Left ventricle myocardium inferior (tissue), 1 donor: ENCODE results near the gene PPEF2. TPM values are rescaled to one million over a fixed set of nuclear protein-coding genes. Genes with fewer than 3 reads are reported as not detected.

ENCODE experiments used
- DNase-seq: peaks from one replicate; pipeline ENCODE4 v3.0.0-alpha.2; 2020
- H3K27ac ChIP-seq: fragments of 200-600 bp; replicated peaks from 2 replicates; pipeline ENCODE4 v1.8.0; 2021
- H3K27me3 ChIP-seq: fragments of 200-600 bp; 2 replicates; pipeline ENCODE4 v1.8.0; 2021; ENCODE audit warnings: low read depth
- H3K36me3 ChIP-seq: fragments of 200-600 bp; 2 replicates; pipeline ENCODE4 v1.8.0; 2021
- H3K4me1 ChIP-seq: fragments of 200-600 bp; 2 replicates; pipeline ENCODE4 v1.8.0; 2021
- H3K4me3 ChIP-seq: fragments of 200-600 bp; 2 replicates; pipeline ENCODE4 v1.8.0; 2021; ENCODE audit warnings: mild to moderate bottlenecking, moderate library complexity
- H3K9me3 ChIP-seq: fragments of 200-600 bp; replicated peaks from 2 replicates; pipeline ENCODE4 v1.8.0; 2021
- intact Hi-C: fragments of 100-400 bp; cut with micrococcal nuclease; formaldehyde crosslinking; loops from one replicate; pipeline ENCODE4 v1.11.0; 2022
- total RNA-seq: library from RNA; stranded (reverse); fragmentation: NEBNext Ultra II Directional; extraction: Animal tissue kit (Norgen Biotek cat#: 25700); gene quantifications from one replicate; pipeline ENCODE4 v1.2.1, GENCODE V29; 2021
- TF ChIP-seq, protein P1 (sequence below): fragments of 200-600 bp; IDR thresholded peaks from 2 replicates; pipeline ENCODE4 v1.8.0; 2021; ENCODE audit warnings: antibody characterized with exemption, mild to moderate bottlenecking, borderline replicate concordance
- donor health status: DM: no; HTN: yes; CAD: no; lungs with severe emphysema.

The PPEF2 gene
- total RNA-seq, 1 donor from 2014 or later, result not detected

DNA sequence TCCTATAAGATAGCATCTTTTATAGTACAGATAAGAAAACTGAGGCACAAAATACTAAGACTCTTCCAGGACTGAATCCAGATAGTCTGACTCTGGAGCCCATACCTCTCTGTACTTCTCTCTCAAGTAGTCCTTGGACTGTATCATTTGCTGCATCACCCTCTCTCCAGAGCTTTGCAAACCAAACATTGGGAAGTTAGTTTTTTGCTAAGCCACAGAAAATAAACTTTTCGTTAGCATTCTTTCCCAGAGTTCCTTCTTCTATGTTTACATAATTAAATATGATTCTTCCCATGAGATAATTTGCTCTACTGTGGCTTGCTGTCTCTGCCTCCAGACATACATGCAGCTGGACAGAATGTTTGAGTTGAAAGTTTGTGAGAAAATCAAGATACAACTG is 22.0 kb downstream of the PPEF2 start:
- intact Hi-C loops, result no loop called here
- TF ChIP-seq, protein P1, sequence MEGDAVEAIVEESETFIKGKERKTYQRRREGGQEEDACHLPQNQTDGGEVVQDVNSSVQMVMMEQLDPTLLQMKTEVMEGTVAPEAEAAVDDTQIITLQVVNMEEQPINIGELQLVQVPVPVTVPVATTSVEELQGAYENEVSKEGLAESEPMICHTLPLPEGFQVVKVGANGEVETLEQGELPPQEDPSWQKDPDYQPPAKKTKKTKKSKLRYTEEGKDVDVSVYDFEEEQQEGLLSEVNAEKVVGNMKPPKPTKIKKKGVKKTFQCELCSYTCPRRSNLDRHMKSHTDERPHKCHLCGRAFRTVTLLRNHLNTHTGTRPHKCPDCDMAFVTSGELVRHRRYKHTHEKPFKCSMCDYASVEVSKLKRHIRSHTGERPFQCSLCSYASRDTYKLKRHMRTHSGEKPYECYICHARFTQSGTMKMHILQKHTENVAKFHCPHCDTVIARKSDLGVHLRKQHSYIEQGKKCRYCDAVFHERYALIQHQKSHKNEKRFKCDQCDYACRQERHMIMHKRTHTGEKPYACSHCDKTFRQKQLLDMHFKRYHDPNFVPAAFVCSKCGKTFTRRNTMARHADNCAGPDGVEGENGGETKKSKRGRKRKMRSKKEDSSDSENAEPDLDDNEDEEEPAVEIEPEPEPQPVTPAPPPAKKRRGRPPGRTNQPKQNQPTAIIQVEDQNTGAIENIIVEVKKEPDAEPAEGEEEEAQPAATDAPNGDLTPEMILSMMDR, result no peak
- H3K36me3 ChIP-seq, result no peaks in the 10 kb centered on the region

DNA sequence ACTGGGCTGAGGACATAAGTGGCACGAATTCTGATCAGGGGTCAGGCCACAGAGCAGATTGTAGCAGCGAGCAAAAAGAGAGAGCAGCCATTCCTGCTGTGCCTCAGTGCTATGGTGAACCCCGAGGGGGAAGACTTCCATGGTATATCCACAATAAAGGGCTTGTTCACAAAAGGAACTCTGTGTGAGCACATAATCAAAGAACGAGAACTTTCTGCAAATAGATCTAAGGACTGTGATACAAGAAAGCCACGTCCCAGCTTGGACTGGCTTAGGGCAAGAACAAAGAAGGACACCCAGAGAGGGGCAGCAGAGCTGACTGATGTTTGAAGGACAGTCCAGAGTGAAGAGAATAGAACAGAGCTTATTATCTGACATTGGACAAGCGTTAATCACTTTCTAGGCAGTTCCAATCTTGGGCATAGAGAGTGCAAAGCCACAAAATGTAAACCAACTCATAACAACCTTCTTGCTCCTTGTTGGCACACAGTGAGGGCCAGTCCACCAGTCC is 24.0 kb downstream of the PPEF2 start:
- H3K4me3 ChIP-seq, result no peak overlapping the region
- TF ChIP-seq, protein P1, result no peak
- H3K36me3 ChIP-seq, result no peaks in the 10 kb centered on the region
- no peak for DNase-seq
- peaks cover 69% of the 10 kb centered on the region for H3K27me3 ChIP-seq
- no peaks in the 10 kb centered on the region for H3K9me3 ChIP-seq
- no peak overlapping the region for H3K27ac ChIP-seq
- no peaks in the 10 kb centered on the region for H3K4me1 ChIP-seq
- intact Hi-C loops, result no loop called here

More for the DNA sequence above, 22.0 kb downstream of the PPEF2 start:
- no peak for DNase-seq
- Histone ChIP-seq H3K27me3 (peaks cover 65% of the 10 kb centered on the region), H3K4me3 (no peak overlapping the region), H3K4me1 (no peaks in the 10 kb centered on the region), H3K9me3 (no peaks in the 10 kb centered on the region), H3K27ac (no peak overlapping the region)

DNA sequence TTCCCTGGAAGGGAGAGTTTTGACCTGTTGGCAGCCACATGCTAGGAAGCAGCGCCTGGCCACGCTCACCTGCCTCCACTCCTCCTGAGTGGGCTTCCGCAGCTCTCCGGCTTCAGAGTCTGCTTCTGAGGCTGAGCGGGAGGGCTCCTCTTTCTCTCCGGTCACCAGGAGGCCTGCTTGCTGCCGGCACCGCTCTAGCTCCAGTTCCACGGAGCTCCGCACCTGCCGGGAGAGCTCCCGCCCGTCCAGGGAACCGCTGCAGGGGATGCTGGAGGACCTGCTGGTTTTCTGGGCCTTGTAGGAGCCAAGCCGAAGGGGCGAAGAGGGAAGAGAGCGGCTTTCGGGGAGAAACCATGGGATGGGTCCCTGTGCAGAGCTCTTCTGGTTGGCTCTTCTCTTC is 26.0 kb downstream of the PPEF2 start:
- intact Hi-C loops, result no loop called here
- Histone ChIP-seq H3K36me3 (no peaks in the 10 kb centered on the region), H3K4me3 (no peak overlapping the region), H3K27me3 (peaks cover 55% of the 10 kb centered on the region), H3K4me1 (no peaks in the 10 kb centered on the region), H3K9me3 (no peaks in the 10 kb centered on the region), H3K27ac (no peak overlapping the region)
- TF ChIP-seq, protein P1, result no peak
- no peak for DNase-seq

DNA sequence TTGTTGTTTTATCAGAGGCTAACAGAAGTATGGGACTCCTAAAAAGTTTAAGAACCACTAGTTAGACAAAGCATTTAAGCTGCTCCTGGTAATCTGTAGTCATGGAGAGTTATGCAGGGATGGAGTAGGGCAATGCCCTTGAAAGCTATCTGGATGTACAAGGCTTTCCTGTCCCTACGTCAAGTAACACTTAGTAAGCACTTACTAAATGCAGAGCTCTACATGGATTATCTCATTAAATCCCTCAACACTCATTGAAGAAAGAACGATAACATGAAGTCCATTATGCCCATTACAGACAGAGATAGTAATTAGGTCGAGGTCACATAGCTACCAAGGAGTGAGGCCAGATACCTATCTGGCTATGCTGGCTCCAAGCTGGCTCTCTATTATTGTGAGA is 33.2 kb downstream of the PPEF2 start:
- TF ChIP-seq, protein P1, result no peak
- intact Hi-C loops, result no loop called here
- H3K4me3 ChIP-seq, result no peak overlapping the region
- H3K27ac ChIP-seq, result no peak overlapping the region
- no peaks in the 10 kb centered on the region for H3K4me1 ChIP-seq
- peaks cover 17% of the 10 kb centered on the region for H3K27me3 ChIP-seq
- H3K9me3 ChIP-seq, result no peaks in the 10 kb centered on the region
- H3K36me3 ChIP-seq, result no peaks in the 10 kb centered on the region
- DNase-seq, result no peak

DNA sequence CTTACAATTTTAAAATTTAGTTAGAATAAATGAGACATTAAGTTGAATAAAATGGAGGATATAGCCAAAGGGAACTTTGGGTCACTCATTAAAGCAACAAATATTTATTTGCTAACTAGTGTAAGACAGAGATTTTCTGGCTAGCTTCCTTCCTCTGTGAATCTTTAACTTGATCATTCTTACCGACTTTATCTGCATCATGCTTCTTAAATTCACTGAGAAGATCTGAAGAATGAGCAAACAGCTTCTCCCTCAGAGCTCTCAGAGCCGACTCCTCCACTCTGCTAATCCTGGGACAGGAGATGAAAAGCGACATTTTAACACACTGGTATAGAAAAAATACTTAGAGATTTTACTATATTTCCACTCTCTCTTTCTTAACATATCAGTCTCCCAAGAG is 35.1 kb downstream of the PPEF2 start:
- Histone ChIP-seq H3K36me3 (no peaks in the 10 kb centered on the region), H3K27me3 (peaks cover 35% of the 10 kb centered on the region), H3K9me3 (no peaks in the 10 kb centered on the region), H3K4me3 (no peak overlapping the region), H3K27ac (no peak overlapping the region), H3K4me1 (no peaks in the 10 kb centered on the region)
- DNase-seq, result no peak
- TF ChIP-seq, protein P1, result no peak
- intact Hi-C loops, result no loop called here

DNA sequence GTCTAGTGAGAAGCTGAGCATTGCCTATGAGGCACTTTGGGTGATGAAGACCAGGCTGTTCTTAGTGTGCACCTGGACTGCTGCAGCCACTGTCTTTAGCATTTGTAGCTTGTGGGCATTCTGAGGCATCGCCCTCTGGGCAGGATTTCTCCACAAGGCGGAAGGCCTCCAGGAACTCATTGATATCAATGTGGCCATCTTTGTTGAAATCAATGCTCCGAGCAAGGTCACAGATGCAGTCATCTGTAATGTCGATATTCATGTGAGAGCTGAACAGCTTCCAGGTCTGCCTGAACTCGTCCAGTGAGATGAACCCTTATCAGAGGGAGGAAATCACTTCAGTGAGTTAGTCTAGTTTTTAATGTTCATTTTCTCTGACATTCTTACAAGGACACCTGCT is 41.6 kb downstream of the PPEF2 start:
- Histone ChIP-seq H3K4me3 (no peak overlapping the region), H3K27me3 (peaks cover 54% of the 10 kb centered on the region)
- intact Hi-C loops, result no loop called here

More for the DNA sequence above, 41.6 kb downstream of the PPEF2 start:
- H3K4me1 ChIP-seq, result no peaks in the 10 kb centered on the region
- H3K27ac ChIP-seq, result no peak overlapping the region
- TF ChIP-seq, protein P1, result no peak
- peaks cover 10% of the 10 kb centered on the region for H3K9me3 ChIP-seq
- no peaks in the 10 kb centered on the region for H3K36me3 ChIP-seq
- no peak for DNase-seq
